HEK293 (cell line): ENCODE results near the gene BCR.

Experiments
- PATZ1 ChIP-seq: fragments of 450-650 bp; formaldehyde crosslinking; IDR thresholded peaks from 2 replicates; pipeline ENCODE4 v1.5.1; 2016; ENCODE audit warnings: missing biosample characterization, missing genetic modification characterization
- SP2 ChIP-seq: fragments of 450-650 bp; formaldehyde crosslinking; IDR thresholded peaks from 2 replicates; pipeline ENCODE4 v1.5.1; 2016; ENCODE audit warnings: missing biosample characterization, missing genetic modification characterization
- TCF7L2 ChIP-seq: IDR thresholded peaks from 2 replicates; pipeline ENCODE4 v1.6.1; 2011; ENCODE audit warnings: low read depth, mild to moderate bottlenecking, inconsistent platforms, low read length, moderate library complexity, borderline replicate concordance
- TSHZ1 ChIP-seq: fragments of 450-650 bp; formaldehyde crosslinking; IDR thresholded peaks from 2 replicates; pipeline ENCODE4 v1.5.1; 2016; ENCODE audit warnings: missing biosample characterization, missing genetic modification characterization, borderline replicate concordance
- ZBTB11 ChIP-seq: fragments of 450-650 bp; formaldehyde crosslinking; conservative IDR thresholded peaks from 2 replicates; pipeline ENCODE4 v1.5.1; 2016; ENCODE audit warnings: low read depth, missing biosample characterization, missing genetic modification characterization
- ZFP37 ChIP-seq: fragments of 450-650 bp; formaldehyde crosslinking; IDR thresholded peaks from 2 replicates; pipeline ENCODE4 v1.5.1; 2016; ENCODE audit warnings: missing biosample characterization, missing genetic modification characterization
- ZNF23 ChIP-seq: fragments of 450-650 bp; formaldehyde crosslinking; IDR thresholded peaks from 2 replicates; pipeline ENCODE4 v1.5.1; 2016; ENCODE audit warnings: missing biosample characterization, missing genetic modification characterization, borderline replicate concordance
- ZNF354C ChIP-seq: fragments of 450-650 bp; formaldehyde crosslinking; IDR thresholded peaks from 2 replicates; pipeline ENCODE4 v1.5.1; 2016; ENCODE audit warnings: missing biosample characterization, missing genetic modification characterization, low read depth, borderline replicate concordance
- ZNF555 ChIP-seq: fragments of 450-650 bp; formaldehyde crosslinking; conservative IDR thresholded peaks from 2 replicates; pipeline ENCODE4 v1.5.1; 2017; ENCODE audit warnings: missing biosample characterization, mild to moderate bottlenecking, missing genetic modification characterization, inconsistent platforms
- ZNF830 ChIP-seq: fragments of 450-650 bp; IDR thresholded peaks from 2 replicates; pipeline ENCODE4 v1.5.0; 2018; ENCODE audit warnings: missing biosample characterization, missing genetic modification characterization, low read depth, mild to moderate bottlenecking, moderate library complexity
- ZNF837 ChIP-seq: fragments of 450-650 bp; formaldehyde crosslinking; IDR thresholded peaks from 2 replicates; pipeline ENCODE4 v1.5.1; 2016; ENCODE audit warnings: missing biosample characterization, missing genetic modification characterization
- TF ChIP-seq, protein P1 (sequence below): fragments of 450-650 bp; formaldehyde crosslinking; IDR thresholded peaks from 2 replicates; pipeline ENCODE4 v1.5.1; 2016; ENCODE audit warnings: missing biosample characterization, missing genetic modification characterization
- TF ChIP-seq, protein P2 (sequence below): fragments of 450-650 bp; IDR thresholded peaks from 2 replicates; pipeline ENCODE4 v1.5.1; 2018; ENCODE audit warnings: missing biosample characterization, mild to moderate bottlenecking, missing genetic modification characterization
- TF ChIP-seq, protein P3 (sequence below): fragments of 450-650 bp; formaldehyde crosslinking; IDR thresholded peaks from 2 replicates; pipeline ENCODE4 v1.5.1; 2017; ENCODE audit warnings: missing biosample characterization, missing genetic modification characterization
- TF ChIP-seq, protein P4 (sequence below): fragments of 450-650 bp; formaldehyde crosslinking; IDR thresholded peaks from 2 replicates; pipeline ENCODE4 v1.5.1; 2016; ENCODE audit warnings: missing biosample characterization, missing genetic modification characterization
- TF ChIP-seq, protein P5 (sequence below): fragments of 450-650 bp; formaldehyde crosslinking; IDR thresholded peaks from 2 replicates; pipeline ENCODE4 v1.5.1; 2017; ENCODE audit warnings: missing biosample characterization, missing genetic modification characterization
- TF ChIP-seq, protein P6 (sequence below): fragments of 450-650 bp; formaldehyde crosslinking; IDR thresholded peaks from 2 replicates; pipeline ENCODE4 v1.5.1; 2016; ENCODE audit warnings: missing biosample characterization, missing genetic modification characterization

The BCR gene

GRCh38 chr22:23218867-23219251 is 38.5 kb downstream of the BCR start (continued):
- TF ChIP-seq, protein P1, sequence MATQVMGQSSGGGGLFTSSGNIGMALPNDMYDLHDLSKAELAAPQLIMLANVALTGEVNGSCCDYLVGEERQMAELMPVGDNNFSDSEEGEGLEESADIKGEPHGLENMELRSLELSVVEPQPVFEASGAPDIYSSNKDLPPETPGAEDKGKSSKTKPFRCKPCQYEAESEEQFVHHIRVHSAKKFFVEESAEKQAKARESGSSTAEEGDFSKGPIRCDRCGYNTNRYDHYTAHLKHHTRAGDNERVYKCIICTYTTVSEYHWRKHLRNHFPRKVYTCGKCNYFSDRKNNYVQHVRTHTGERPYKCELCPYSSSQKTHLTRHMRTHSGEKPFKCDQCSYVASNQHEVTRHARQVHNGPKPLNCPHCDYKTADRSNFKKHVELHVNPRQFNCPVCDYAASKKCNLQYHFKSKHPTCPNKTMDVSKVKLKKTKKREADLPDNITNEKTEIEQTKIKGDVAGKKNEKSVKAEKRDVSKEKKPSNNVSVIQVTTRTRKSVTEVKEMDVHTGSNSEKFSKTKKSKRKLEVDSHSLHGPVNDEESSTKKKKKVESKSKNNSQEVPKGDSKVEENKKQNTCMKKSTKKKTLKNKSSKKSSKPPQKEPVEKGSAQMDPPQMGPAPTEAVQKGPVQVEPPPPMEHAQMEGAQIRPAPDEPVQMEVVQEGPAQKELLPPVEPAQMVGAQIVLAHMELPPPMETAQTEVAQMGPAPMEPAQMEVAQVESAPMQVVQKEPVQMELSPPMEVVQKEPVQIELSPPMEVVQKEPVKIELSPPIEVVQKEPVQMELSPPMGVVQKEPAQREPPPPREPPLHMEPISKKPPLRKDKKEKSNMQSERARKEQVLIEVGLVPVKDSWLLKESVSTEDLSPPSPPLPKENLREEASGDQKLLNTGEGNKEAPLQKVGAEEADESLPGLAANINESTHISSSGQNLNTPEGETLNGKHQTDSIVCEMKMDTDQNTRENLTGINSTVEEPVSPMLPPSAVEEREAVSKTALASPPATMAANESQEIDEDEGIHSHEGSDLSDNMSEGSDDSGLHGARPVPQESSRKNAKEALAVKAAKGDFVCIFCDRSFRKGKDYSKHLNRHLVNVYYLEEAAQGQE (tag by site-specific recombination): no peak
- TF ChIP-seq PATZ1 (tag by site-specific recombination) (no peak), TCF7L2 (no peak), SP2 (tag by site-specific recombination) (peak; percentile 40; the same call in 1 of the 2 replicates), ZNF830 (no peak), ZNF837 (no peak), ZFP37 (tag by site-specific recombination) (no peak), ZNF23 (tag by site-specific recombination) (no peak), TSHZ1 (tag by site-specific recombination) (no peak), ZNF555 (tag by site-specific recombination) (no peak), ZBTB11 (tag by site-specific recombination) (no peak), ZNF354C (tag by site-specific recombination) (no peak)
- TF ChIP-seq, protein P2, sequence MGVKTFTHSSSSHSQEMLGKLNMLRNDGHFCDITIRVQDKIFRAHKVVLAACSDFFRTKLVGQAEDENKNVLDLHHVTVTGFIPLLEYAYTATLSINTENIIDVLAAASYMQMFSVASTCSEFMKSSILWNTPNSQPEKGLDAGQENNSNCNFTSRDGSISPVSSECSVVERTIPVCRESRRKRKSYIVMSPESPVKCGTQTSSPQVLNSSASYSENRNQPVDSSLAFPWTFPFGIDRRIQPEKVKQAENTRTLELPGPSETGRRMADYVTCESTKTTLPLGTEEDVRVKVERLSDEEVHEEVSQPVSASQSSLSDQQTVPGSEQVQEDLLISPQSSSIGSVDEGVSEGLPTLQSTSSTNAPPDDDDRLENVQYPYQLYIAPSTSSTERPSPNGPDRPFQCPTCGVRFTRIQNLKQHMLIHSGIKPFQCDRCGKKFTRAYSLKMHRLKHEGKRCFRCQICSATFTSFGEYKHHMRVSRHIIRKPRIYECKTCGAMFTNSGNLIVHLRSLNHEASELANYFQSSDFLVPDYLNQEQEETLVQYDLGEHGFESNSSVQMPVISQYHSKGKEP (tag by site-specific recombination): no peak
- TF ChIP-seq, protein P3, sequence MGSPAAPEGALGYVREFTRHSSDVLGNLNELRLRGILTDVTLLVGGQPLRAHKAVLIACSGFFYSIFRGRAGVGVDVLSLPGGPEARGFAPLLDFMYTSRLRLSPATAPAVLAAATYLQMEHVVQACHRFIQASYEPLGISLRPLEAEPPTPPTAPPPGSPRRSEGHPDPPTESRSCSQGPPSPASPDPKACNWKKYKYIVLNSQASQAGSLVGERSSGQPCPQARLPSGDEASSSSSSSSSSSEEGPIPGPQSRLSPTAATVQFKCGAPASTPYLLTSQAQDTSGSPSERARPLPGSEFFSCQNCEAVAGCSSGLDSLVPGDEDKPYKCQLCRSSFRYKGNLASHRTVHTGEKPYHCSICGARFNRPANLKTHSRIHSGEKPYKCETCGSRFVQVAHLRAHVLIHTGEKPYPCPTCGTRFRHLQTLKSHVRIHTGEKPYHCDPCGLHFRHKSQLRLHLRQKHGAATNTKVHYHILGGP (tag by site-specific recombination): no peak
- TF ChIP-seq, protein P4, sequence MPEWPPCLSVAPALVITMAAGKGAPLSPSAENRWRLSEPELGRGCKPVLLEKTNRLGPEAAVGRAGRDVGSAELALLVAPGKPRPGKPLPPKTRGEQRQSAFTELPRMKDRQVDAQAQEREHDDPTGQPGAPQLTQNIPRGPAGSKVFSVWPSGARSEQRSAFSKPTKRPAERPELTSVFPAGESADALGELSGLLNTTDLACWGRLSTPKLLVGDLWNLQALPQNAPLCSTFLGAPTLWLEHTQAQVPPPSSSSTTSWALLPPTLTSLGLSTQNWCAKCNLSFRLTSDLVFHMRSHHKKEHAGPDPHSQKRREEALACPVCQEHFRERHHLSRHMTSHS (tag by site-specific recombination): no peak
- TF ChIP-seq, protein P5, sequence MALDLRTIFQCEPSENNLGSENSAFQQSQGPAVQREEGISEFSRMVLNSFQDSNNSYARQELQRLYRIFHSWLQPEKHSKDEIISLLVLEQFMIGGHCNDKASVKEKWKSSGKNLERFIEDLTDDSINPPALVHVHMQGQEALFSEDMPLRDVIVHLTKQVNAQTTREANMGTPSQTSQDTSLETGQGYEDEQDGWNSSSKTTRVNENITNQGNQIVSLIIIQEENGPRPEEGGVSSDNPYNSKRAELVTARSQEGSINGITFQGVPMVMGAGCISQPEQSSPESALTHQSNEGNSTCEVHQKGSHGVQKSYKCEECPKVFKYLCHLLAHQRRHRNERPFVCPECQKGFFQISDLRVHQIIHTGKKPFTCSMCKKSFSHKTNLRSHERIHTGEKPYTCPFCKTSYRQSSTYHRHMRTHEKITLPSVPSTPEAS (tag by site-specific recombination): no peak
- TF ChIP-seq, protein P6, sequence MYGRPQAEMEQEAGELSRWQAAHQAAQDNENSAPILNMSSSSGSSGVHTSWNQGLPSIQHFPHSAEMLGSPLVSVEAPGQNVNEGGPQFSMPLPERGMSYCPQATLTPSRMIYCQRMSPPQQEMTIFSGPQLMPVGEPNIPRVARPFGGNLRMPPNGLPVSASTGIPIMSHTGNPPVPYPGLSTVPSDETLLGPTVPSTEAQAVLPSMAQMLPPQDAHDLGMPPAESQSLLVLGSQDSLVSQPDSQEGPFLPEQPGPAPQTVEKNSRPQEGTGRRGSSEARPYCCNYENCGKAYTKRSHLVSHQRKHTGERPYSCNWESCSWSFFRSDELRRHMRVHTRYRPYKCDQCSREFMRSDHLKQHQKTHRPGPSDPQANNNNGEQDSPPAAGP (tag by site-specific recombination): peak; percentile 98
